Measurements from ENCODE around the gene DLG2. TPM values are rescaled to one million over a fixed set of nuclear protein-coding genes. Genes with fewer than 3 reads are reported as not detected.

Gene DLG2
- total and polyA plus RNA-seq, 2 of the 8 experiments (the other 6 are each of a cell fraction or from before 2014, with no cell fraction given), result 1.7 to 14.3 TPM

DNA sequence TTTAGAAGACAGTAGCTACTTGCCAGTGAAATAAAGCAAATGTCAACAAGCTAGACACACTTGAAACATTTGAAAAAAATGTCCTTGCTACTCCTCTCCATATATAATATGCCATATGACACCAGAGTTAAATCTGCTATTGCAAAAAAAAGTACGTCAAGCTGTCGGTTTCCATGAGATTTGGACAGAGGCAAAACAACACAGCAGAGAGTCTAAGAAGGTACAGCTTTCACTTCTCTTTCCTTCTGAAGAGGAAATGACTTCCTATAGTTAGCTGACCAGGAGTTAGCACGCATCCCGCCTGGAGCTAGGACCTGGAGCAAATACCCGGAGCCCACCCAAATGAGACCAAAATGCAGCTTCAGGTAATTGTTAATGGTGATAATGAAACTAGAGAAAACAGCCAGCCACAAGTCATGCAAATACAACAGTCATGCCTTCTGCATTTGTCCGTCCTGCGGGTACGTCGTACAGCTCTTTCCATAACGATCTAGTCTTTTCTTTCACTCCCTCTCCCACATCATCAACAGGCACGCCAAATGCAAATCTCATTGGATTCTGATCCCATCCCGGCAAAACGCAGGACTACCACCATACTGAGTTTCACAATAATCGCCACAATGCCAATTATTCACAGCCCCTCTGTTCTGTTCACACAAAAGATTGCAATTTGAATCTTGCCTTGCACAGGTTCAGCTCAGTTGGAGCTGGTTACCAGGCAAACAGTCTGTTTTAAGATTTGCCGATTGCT, 1945.9 kb downstream of the DLG2 start:
- FAIRE-seq, result no peak
- DNase-seq (ENCODE audit: low read depth in 1 of 2, low spot score in 2 of 2), result no peak
- no peak overlapping the region for H3K27ac ChIP-seq (ENCODE audit: low read depth, low read length)
- H3K4ac ChIP-seq (replicated peaks; ENCODE audit: insufficient read length, low read depth, low read length), result no peak overlapping the region
- no peaks in the 10 kb centered on the region for H4K20me1 ChIP-seq (replicated peaks in 1 of 2; ENCODE audit: control insufficient read depth in 1 of 2, insufficient read depth in 2 of 2, low read length in 2 of 2)
- WGBS, 2 experiments (ENCODE audit: extremely low coverage in 1 of 2, insufficient coverage in 1 of 2, insufficient read length in 1 of 2, insufficient replicate concordance in 2 of 2, low coverage in 1 of 2, low lambda C conversion rate in 2 of 2, missing lambda C conversion rate in 1 of 2), result 91% methylated on average over 15 of the region's 15 CpGs; no CpG with 5 or more reads in 1 of the 2 experiments
- peak overlapping the region; percentile 42; the same call in 1 of the 2 replicates for H2BK12ac ChIP-seq (ENCODE audit: low read depth, low read length)
- CTCF ChIA-PET (ENCODE audit: partially characterized antibody), result interaction anchor here (0.9 to 2.1 kb wide), 9 partner anchors 10 to 431 kb away, joined by 3 to 8 read pairs (median 4); no protein-coding TSS in a partner anchor
- no peak overlapping the region for H4K8ac ChIP-seq (ENCODE audit: extremely low read depth, insufficient read depth, low read length)
- H3K23me2 ChIP-seq (ENCODE audit: low read depth, low read length), result no peaks in the 10 kb centered on the region
- H2AFZ ChIP-seq (ENCODE audit: low read length), result no peak overlapping the region
- H2AK5ac ChIP-seq (ENCODE audit: low read depth, low read length), result no peak overlapping the region
- no peak overlapping the region for H4K91ac ChIP-seq (replicated peaks; ENCODE audit: insufficient read length, low read length)
- no peaks in the 10 kb centered on the region for H3K79me2 ChIP-seq (ENCODE audit: control insufficient read depth in 1 of 2, insufficient read depth in 2 of 2, low read length in 2 of 2)
- H2BK120ac ChIP-seq (replicated peaks; ENCODE audit: low read depth, low read length), result no peak overlapping the region
- H2BK15ac ChIP-seq (ENCODE audit: low read length), result no peak overlapping the region
- no peak overlapping the region for H4K5ac ChIP-seq (ENCODE audit: insufficient read length, low read depth, low read length)
- no peaks in the 10 kb centered on the region for H3K27me3 ChIP-seq (replicated peaks in 1 of 4; ENCODE audit: control insufficient read depth in 3 of 4, extremely low read depth in 1 of 4, insufficient read depth in 3 of 4, low read length in 3 of 4)
- no peak overlapping the region for H2BK20ac ChIP-seq (ENCODE audit: low read length)
- H3K4me3 ChIP-seq (ENCODE audit: extremely low read depth in 1 of 4, insufficient read depth in 2 of 4, low read depth in 3 of 4, low read length in 4 of 4), result no peak overlapping the region
- no peak overlapping the region for H2BK5ac ChIP-seq (ENCODE audit: low read depth, low read length)
- peaks cover 0 to 9% (median 5%) of the 10 kb centered on the region in 4 experiments; a peak in 3 of 7 replicates for H3K4me1 ChIP-seq (replicated peaks in 1 of 4; ENCODE audit: control insufficient read depth in 3 of 4, insufficient read depth in 4 of 4, low read length in 3 of 4)
- H3K56ac ChIP-seq (replicated peaks; ENCODE audit: insufficient read length, low read depth, low read length), result no peak overlapping the region
- no peaks in the 10 kb centered on the region for H3K36me3 ChIP-seq (ENCODE audit: control insufficient read depth in 2 of 4, insufficient read depth in 4 of 4, low read length in 3 of 4)
- no peaks in the 10 kb centered on the region for H3K79me1 ChIP-seq (ENCODE audit: low read depth, low read length)
- POLR2A ChIA-PET (ENCODE audit: partially characterized antibody), result interaction anchor here (0.8 kb wide), 1 partner anchor 44 kb away, joined by 3 read pairs; no protein-coding TSS in a partner anchor
- H3K18ac ChIP-seq (ENCODE audit: extremely low read depth, low read length), result no peak overlapping the region
- no peak overlapping the region for H3K14ac ChIP-seq (ENCODE audit: insufficient read length)
- no peak overlapping the region for H3K9ac ChIP-seq (replicated peaks in 1 of 4; ENCODE audit: extremely low read depth in 1 of 4, low read depth in 3 of 4, low read length in 3 of 4)
- no peaks in the 10 kb centered on the region for H3K9me3 ChIP-seq (ENCODE audit: insufficient read depth in 2 of 2, low read depth in 1 of 2, low read length in 1 of 2)
- no peak overlapping the region for H3K4me2 ChIP-seq (ENCODE audit: insufficient read depth in 1 of 2, low read depth in 2 of 2, low read length in 2 of 2)
- H3K23ac ChIP-seq (ENCODE audit: insufficient read length), result no peak overlapping the region
- TF ChIP-seq, protein P1, sequence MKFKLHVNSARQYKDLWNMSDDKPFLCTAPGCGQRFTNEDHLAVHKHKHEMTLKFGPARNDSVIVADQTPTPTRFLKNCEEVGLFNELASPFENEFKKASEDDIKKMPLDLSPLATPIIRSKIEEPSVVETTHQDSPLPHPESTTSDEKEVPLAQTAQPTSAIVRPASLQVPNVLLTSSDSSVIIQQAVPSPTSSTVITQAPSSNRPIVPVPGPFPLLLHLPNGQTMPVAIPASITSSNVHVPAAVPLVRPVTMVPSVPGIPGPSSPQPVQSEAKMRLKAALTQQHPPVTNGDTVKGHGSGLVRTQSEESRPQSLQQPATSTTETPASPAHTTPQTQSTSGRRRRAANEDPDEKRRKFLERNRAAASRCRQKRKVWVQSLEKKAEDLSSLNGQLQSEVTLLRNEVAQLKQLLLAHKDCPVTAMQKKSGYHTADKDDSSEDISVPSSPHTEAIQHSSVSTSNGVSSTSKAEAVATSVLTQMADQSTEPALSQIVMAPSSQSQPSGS (IDR thresholded peaks at IDR 0.05; ENCODE audit: low read length), result no peak
- TF ChIP-seq SUZ12 (IDR thresholded peaks at IDR 0.05; ENCODE audit: low read length) (no peak), TBP (IDR thresholded peaks at IDR 0.05; ENCODE audit: low read depth, low read length) (no peak), BACH1 (IDR thresholded peaks at IDR 0.05; ENCODE audit: low read length) (no peak), RNF2 (IDR thresholded peaks at IDR 0.05; ENCODE audit: borderline replicate concordance, low read depth, low read length, missing control alignments, poor library complexity, severe bottlenecking) (no peak), MAFK (IDR thresholded peaks at IDR 0.05; ENCODE audit: low read depth, low read length) (no peak), BRCA1 (IDR thresholded peaks at IDR 0.05; ENCODE audit: low read depth, low read length) (no peak), KDM1A (IDR thresholded peaks at IDR 0.05; ENCODE audit: borderline replicate concordance, low read length) (no peak), CBX8 (IDR thresholded peaks at IDR 0.05; ENCODE audit: borderline replicate concordance, low read depth, low read length) (no peak)
- TF ChIP-seq, protein P2, sequence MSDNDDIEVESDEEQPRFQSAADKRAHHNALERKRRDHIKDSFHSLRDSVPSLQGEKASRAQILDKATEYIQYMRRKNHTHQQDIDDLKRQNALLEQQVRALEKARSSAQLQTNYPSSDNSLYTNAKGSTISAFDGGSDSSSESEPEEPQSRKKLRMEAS (IDR thresholded peaks at IDR 0.05), result no peak
